Stimulated activated CD4-positive, alpha-beta T cell treated with anti-CD3 and anti-CD28 coated beads, Interleukin-1b, Interleukin-23, amount 100 ng/mL, for 24 hours (primary cell): ENCODE results near the gene IFITM1.
"Not testable (repeated sequence)": the region's sequence is repeated elsewhere in the genome, so short reads cannot be mapped to it uniquely, and the experiment has no call there.

Source experiments
- DNase-seq, 4 experiments: peaks; one replicate each; pipeline ENCODE4 v3.0.0-alpha.2; 2020; ENCODE audit warnings: low read depth in 4 of 4, low spot score in 1 of 4

Gene IFITM1

DNA sequence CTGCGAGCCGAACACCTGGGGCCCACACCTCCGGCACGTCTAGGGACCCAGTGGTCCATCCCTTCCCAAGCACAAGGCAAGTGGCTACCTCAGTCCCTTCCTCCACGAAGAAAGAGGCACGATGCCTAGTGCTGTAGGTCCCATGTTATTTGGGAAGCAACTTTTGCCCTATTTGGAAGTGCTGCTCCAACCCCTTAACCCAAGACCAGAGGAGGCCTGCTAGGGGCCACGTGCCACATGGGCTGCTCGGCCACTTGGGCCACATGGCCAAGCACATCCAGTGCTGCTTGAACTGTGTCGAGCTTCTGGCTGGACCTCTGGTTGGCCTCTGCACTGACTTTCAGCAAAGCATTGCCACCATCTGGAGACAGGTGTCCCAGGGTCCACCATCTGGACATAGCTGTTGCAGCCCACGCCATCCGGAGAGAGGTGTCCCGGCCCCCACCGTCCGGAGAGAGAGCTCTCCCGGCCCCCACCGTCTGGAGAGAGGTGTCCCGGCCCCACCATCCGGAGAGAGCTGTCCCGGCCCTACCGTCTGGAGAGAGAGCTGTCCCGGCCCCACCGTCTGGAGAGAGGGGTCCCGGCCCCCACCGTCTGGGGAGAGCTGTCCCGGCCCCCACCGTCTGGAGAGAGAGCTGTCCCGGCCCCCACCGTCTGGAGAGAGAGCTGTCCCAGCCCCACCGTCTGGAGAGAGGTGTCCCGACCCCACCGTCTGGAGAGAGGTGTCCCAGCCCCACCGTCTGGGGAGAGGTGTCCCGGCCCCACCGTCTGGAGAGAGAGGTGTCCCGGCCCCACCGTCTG, 49.0 kb downstream of the IFITM1 start:
- no peak for DNase-seq

DNA sequence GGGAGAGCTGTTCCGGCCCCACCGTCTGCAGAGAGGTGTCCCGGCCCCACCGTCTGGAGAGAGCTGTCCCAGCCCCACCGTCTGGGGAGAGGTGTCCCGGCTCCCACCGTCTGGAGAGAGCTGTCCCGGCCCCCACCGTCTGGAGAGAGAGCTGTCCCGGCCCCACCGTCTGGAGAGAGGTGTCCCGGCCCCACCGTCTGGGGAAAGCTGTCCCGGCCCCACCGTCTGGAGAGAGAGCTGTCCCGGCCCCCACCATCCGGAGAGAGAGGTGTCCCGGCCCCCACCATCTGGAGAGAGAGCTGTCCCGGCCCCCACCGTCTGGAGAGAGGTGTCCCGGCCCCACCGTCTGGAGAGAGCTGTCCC, 49.6 kb downstream of the IFITM1 start:
- DNase-seq = not testable (repeated sequence)

DNA sequence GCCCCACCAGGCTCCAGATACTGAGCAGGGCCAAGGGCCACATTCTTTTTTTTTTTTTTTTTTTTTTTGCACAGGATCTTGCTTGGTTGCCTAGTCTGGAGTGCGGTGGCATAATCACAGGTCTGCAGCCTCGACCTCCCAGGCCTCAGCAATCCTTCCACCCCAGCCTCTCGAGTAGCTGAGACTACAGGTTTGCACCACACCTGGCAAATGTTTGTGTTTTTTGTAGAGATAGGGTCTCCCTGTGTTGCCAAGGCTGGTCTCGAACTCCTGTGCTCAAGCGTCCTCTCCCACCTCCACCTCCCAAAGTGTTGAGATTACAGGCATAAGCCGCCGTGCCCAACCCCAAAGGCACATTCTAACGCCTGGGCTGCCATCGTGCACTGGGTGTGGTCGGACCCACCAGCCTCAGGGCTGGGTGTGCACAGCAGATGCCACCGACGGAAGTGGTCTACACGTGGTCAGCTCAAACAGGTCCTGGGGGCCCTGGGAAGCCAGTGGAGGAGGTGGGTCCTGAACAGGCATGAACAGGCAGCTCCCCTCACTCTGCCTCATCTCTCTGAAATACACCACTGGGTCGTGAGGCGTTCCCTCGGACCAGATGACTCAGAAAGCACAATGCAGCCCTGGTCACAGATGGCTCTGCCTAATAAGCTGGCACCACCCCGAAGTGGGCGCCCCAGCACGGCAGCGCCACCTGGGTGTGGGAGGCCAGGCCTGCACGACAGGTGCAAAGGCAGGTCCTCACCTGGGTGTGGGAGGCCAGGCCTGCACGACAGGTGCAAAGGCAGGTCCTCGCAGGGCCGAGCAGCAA, 50.3 kb downstream of the IFITM1 start:
- peak in 1 of 4 experiments; percentile 20 for DNase-seq
